HG03066 (cell line): Measurements from ENCODE around the gene GGTLC2.
"Not testable (repeated sequence)": the region's sequence is repeated elsewhere in the genome, so short reads cannot be mapped to it uniquely, and the experiment has no call there.

ENCODE experiments used
- ATAC-seq: cut with Tn5 transposase; IDR thresholded peaks from one replicate; pipeline ENCODE4 v1.9.1; 2021; ENCODE audit warnings: low read depth; ENCODE audit not compliant: unreplicated experiment

GGTLC2 gene

DNA sequence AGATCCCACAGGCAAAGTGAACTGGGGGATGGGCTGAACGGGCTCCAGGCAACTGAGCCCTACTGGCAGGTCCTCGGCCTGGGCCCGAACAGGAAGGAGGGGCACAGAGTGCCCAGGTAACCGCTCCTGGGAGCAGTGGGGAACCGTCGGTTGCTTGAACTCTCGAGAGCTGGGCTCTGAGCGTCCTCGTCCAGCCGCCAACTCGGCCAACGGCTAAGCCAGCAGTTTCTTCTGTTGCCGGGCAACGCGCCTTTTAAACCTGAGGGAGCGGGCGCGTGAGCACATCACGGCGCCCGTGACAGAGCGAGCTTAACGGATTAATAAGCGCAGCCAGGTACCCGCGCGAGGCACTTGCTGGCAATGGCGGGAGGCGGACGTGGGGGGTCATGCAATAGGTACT, at the start of gene GGTLC2:
Gene GGTLC2, plus strand, starts transcription at position 301 of the 400 bp plus-strand sequence. CDS start 1,732 bp downstream, outside the sequence.
- ATAC-seq: not testable (repeated sequence)

DNA sequence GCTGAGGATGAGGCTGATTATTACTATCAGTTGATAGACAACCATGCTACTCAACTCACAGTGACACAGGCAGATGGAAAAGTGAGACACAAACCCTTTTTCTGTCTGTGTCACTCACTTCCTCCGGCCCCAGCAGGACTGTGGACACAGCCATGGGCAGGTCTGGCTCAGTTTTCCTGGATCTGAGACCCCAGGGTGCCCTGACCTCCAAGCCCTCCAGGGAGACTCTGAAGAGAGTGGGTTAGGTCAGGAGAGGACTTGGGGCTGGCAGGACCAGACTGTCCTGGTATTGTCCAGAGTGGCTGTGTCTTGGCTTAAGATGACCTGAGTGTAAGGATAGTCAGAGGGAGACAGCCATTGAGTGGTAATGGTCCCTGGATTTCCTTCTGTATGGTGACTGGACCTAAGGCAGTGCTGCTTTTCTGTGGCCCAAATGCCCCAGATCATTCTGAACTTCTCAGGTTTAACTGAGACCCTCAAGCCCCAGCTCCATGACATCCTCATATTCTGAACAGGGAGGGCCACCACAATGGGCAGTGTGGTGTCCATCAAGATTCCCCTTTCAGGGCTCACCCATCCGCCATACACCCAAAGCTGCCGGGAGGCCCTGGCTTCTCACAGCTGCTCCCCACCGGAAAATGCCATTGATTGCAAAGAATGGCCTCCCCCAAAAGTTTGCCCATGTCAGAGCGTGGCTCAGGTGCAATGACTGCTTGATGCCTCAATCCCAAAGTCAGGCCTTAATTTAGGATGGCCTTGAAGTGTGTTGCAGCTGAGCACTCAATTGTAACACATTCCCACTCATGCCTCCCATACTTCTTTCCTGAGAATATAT, 49.2 kb upstream of the GGTLC2 start:
- no peak for ATAC-seq

DNA sequence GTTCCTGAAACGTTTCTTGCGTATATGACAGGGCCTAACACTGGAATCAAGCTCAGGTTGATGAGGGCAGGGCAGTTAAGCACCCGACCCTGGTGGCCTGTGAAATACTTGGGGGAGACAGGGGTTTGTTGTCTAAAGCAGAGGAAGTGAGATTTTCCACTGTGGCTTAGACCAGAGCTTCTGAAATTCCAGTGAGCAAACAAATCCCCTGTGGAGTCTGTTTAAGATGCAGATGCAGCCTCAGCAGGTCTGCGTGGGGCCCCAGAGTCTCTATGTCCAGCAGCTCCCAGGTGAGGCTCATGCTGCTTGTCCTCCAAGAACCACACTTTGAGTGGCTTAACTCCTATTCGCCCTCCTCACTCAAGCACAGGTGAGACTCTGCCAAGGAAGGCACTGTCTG, 46.3 kb upstream of the GGTLC2 start:
- no peak for ATAC-seq

DNA sequence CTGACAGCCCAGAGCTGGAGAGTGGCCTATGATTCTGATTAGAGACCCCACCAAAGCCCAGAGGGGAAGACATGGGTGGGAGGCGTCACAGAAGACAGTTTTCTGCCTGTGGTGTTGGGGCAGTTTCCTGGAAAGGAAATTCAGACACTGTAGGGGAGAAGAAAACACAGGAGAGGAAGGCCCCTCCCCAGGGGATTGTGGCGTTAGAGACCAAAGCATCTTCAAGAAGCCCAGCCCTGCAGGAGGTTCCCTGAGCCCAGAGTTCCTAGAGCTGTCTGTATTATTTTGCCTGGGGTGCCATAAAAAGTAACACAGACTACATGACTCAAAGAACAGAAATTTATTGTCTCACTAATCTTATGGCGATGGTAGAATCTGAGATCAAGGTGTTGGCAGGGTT, 45.2 kb upstream of the GGTLC2 start:
- ATAC-seq: no peak

DNA sequence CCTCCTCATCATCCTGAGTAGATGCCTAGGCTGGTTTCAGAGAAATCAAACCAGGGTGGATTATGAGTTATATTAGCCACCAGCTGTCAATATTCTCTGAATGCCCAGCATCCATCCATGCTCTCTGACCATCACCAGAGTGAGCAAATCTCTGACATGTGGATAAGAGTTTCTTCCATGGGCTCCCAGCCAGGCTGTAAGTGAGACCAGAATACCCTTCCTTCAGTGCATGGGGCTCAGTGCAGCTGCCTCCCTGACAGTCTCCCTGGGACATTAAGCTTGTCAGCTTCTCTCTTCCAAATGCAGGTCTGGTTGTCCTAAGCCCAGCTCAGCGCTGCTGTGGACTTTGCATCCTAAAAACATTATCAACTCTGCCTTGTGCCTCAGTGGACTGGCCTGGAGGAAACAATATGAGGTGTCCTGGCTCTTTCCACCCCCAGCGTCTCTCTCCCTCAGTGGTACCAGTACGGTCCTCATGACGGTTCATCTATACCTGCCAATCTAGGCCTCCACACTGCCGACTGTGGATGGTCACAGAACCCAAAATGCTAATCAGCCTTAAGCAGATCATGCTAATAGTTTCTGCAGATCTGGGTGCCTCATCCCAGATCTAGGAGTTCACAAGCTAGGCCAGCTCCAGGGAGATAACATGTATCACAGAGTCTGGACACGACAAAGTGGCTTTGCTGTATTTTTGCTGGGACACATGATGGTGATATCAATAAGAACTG, 43.7 kb upstream of the GGTLC2 start:
- no peak for ATAC-seq

DNA sequence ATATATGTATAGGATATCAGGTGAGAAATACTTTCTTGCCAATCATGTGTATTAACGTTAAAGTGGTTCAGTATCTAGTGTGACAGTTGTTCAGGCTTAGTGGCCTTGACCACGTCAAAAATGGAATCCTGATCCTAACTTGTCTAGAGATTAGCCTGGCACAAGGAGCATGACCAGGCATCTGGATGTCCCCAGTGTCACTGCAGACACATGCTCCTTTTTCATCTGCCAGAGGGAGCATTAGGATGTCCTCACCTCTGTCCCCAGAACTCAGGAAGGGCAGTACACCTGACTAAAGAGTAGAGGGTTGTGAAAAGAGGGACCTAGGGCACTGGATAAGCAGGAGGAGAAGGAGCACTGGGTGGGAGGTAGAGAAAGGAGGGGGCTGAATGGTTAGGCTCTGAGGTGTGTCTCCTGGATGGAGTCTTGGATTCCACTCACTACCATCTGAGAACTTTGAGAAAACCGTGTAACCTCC, 40.9 kb upstream of the GGTLC2 start:
- no peak for ATAC-seq

DNA sequence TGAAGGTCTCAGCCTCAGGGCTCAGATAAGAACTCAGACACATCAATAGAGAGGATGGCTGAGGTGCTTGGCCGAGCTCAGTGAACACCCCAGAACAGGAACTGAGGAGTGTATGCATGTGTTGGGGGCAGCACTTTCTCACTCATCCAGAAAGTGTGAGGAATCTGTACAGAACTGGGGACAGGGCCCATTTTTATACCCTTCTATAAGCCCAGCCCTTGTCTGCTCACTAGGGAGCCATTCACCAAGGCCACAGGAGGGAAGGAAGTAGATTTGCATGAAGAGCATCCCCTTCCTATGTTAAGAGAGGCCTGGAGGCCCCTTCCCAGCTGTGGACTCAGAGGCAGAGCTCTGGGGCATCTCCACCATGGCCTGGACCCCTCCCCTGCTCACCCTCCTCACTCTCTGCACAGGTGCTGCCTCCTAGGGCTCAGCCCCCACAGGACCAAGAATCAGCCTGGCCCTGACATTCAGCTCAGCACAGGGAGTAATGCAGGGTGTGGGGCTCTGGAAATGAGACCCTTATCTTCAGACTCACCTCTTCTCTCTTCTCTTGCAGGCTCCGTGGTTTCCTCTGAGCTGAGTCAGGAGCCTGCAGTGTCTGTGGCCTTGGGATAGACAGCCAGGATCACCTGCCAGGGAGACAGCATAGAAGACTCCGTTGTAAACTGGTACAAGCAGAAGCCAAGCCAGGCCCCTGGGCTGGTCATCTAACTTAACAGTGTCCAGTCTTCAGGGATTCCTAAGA, 39.9 kb upstream of the GGTLC2 start:
- no peak for ATAC-seq

DNA sequence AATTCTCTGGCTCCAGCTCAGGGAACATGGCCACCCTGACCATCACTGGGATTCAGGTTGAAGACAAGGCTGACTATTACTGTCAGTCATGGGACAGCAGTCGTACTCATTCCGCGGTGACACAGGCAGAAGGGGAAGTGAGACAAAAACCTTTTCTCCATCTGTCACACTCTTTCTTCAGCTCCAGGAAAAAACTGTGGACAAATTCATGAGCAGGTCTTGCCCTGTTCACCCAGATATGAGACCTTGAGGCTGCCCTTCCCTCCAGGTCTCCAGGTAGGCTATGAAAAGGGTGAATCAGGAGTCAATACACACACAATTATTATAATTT, 39.4 kb upstream of the GGTLC2 start:
- ATAC-seq: no peak

DNA sequence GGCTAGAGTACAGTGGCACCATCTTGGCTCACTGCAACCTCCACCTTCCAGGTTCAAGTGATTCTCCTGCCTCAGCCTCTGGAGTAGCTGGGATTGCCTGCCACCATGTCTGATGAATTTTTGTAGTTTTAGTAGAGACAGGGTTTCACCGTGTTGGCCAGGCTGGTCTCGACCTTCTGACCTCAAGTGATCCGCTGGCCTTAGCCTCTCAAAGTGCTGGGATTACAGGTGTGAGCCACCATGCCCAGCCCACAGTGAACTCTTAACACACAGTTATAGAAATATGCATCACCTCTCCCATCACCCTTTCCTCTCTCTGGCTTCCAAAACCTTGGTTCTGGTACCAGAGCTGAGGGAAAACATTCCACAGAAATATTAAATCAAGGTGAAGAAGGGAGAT, 36.4 kb upstream of the GGTLC2 start:
- not testable (repeated sequence) for ATAC-seq

DNA sequence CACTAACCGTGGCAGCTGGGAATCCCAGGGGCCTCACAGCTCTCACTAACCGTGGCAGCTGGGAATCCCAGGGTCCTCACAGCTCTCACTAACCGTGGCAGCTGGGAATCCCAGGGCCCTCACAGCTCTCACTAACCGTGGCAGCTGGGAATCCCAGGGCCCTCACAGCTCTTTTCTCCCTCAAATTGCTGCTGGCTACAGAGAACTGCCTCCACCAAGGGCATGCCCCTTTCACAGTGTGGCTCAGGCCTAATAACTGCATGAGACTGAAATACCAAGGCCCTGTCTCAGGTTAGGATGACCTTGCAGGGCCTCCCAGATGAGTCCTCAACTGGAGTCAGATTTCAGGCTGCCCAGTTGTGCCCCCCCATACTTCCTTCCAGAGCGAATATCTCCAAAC, 35.1 kb upstream of the GGTLC2 start:
- no peak for ATAC-seq

DNA sequence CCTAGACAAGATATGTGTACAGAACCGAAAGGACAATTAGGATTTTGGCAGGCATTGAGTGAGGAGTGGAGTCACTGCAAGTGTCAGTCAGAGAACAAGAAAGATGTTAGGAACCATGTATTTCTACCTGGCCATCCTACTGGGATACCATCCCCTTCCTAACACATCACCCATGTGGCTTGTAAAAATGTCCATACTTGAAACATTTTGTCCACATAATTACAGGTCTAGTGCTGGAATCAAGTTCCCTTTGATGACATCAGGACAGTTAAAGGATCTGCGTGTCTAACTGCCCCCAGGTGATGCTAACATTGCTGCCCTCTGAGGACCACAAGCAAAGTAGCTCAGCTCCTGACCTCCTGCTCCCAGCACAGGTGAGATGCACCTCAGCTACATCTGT, 31.9 kb upstream of the GGTLC2 start:
- ATAC-seq: no peak

DNA sequence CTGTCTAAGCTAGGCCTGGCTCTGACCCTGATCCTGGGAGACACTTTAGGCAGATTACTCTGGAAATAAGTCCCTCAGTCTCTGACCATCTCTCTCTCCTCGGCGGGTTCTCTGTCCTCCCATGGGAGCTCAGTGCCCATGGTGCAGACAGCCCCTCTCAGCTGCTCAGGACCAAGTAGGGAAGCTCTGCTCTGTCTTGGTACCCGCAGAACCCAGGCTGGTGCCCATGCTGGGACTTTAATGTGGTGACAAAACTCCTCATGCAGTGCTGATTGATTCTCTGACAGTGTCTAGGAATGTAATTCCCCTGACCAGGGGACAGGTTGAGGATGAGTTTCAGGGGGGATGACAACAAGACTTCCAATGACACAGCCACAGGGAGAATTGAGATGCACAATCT, 30.3 kb upstream of the GGTLC2 start:
- ATAC-seq: no peak

DNA sequence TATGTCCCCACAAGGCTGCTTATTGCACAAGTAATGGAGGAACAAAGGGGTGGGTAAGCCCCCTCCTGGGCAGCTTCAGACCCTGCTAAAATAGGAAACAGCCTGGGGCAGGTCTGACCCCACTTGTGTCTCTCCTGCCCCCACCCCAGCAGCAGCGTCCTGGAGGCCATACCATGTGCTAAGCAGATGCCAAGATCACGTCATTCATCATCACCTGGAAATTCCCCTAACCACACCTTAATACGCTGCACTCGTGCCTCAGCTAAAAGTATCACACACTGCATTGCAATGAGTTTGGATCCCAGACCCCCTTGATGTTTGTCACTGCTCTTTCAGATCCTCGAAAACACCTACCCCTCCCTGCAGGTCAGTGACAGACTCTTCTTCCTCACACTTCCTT, 27.8 kb upstream of the GGTLC2 start:
- ATAC-seq: no peak

DNA sequence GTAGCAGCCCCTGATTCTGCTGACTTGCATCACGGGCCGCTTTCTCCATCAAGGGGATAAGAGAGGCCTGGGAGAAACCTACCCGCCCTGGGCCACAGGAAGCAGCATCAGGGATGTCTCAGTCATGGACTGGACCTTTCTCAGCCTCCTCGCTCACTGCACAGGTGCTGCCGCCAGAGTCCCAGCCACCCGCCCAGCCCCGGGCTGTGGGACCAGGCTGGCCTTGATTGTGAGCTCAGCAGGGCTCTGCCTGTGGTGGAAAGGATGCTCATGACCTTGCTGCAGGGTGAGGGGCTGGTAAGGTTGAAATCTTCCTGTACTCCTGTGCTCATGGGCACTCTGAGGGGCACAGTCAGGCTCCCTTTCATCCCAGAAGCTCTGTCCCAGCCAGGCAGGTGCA, 26.0 kb upstream of the GGTLC2 start:
- no peak for ATAC-seq

DNA sequence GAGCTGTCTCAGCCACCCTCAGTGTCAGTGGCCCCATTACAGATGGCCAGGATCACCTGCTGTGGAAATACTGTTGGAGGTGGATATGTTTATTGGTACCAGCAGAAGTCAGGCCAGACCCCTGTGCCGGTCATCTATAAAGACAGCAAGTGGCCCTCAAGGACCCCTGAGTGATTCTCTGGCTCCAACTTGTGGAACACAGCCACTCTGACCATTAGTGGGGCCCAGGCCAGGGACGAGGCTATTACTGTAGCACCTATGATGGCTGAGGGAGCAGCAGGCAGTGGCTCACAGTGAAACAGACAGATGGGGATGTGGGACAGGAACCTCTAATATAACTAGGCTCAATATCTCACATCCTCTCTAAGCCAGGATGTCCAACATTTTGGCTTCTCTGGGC, 25.5 kb upstream of the GGTLC2 start:
- ATAC-seq: no peak

DNA sequence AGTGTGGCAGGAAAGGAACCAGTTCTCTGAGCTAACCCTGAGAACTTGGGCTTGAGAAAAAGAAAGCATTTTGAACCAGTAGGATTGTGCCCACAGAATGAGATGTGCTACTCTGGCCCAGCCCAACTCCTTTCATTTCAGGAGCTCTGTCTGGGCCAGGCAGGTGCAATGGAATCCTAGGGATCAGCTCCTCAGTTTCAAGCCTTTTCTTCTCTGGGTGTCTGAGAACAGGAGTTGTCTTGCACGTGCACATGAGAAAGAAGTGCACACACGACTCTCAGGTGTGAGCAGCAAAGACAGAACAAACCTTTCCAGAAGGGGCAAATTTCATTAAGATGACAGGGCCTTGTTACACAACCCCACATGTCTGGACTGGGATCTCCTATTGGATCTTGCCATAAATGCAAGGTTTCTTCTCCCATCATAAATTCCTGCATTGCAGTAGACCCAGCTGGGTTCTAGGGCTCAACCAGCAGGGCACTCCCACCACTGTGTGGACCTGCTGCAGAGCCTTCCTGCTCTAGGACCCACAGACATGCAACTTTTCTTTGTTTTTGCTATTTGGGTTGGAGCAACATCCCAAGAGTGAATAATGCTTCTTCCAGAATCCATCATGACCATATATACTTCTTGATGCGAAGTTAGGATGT, 24.5 kb upstream of the GGTLC2 start:
- ATAC-seq: no peak

DNA sequence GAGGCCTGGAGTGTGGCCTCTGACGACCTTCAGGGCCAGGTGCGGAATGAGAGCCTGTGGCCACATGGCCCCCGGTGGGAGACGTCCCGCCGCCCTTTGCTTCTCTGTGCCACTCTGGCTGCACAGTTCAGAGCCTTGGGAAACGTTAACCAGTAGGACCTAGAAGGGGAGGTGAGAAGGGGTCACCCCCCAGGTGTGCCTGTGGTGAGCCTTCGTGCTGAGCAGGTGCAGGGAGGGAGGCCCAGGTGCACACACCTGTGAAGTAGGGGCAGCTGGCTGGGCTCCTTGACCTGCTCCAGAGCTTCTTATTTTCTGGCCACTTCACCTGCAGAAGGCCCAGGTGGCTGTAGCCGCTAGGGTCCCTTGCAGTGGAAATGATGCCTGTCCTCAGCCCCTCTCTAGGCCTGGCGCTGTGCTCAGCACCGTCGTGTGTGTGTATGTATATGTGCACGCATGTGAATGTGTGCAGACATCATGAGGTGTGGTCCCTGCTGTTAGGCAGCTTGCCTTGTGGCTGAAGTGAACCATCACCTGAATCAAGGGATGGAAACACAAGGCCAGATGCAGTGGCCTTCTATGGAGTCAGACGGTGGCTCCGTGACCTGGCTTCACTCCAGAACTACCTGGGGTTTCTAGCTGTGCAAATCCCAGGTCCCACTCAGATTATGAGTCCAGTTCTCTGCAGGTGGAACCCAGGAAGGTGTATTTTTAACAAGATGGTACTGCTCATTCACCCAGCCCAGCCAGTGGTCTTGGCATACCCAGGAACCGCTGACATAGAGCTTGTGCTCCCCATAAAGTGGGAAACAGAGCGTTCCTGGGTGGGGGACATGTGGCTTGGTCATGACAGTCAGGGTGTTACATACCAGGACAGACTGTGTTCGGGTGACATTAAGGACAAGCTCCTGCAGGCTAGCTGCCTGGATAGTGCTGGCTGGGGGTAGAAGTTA, 15.6 kb upstream of the GGTLC2 start:
- not testable (repeated sequence) for ATAC-seq

DNA sequence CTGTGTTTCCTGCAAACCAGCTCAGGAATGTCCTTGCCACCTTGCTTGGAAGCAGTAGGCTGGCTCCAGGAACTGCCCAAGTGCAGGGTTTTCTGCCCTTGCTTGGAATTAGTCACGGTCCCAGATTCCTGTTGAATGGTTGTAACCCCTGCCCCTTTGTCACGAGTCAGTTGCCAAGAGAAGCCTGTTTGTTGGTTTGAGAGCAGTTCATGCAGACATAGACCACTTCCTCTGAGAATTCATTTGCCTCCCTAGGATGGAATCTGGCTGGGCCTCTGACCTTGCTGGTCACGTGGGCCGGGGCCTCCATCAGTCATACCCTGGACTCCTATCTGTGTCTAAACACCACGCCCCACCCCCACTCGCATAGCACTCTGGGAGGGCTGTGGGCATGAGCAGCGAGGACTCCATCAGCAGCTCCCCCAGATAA, 13.2 kb upstream of the GGTLC2 start:
- ATAC-seq: not testable (repeated sequence)

DNA sequence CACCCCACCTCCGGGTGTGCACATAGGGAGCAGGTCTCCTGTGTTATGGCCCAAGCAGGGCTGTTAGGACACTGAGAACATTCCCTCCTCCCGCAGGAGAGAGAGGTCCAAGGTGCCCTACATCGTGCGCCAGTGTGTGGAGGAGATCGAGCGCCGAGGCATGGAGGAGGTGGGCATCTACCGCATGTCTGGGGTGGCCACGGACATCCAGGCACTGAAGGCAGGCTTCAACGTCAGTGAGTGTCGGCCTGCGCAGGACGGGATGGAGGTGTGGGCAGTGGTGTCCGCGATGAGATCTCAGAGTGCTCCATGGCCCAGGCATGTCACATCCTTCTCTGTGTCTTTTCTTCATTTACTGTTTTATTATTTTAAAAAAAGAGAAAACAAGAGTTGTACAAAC, 12.2 kb upstream of the GGTLC2 start:
- not testable (repeated sequence) for ATAC-seq

DNA sequence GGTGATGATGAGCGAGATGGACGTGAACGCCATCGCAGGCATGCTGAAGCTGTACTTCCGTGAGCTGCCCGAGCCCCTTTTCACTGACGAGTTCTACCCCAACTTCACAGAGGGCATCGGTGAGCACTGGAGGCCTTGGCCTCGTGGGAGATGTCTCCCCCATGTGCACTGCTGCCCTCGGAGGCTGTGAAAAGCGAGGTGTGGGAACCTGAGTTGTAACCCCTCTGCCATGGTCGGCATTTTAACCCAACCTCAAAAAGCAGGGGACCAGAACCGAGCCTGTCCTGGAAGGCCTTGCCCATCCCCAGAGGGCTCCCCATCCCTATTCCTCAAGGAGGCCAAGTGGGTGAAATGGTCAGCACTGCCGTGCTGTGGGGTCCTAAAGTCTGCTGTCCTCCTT, 10.9 kb upstream of the GGTLC2 start:
- not testable (repeated sequence) for ATAC-seq
